ENCODE measurements around the gene SPARC.

- TF ChIP-seq CTCF (IDR thresholded peaks at IDR 0.05; ENCODE audit: poor library complexity): no peak
- no peak for TF ChIP-seq EZH2 (IDR thresholded peaks at IDR 0.05; ENCODE audit: borderline replicate concordance)
- no peak for TF ChIP-seq EZH2phosphoT487 (IDR thresholded peaks at IDR 0.05; ENCODE audit: low read depth, severe bottlenecking, unreplicated experiment)
Measured at GRCh38 chr5:151686674-151687407, at the start of gene SPARC.

Data from hepatocyte (in vitro differentiated cells).